Stimulated activated CD8-positive, alpha-beta memory T cell treated with anti-CD3 and anti-CD28 coated beads, Interleukin-15, amount 100 ng/mL, for 48 hours (primary cell): ENCODE measurements around the gene ZBED6.
"Not testable (repeated sequence)": the region's sequence is repeated elsewhere in the genome, so short reads cannot be mapped to it uniquely, and the experiment has no call there.

ENCODE experiments used
- DNase-seq, 2 donors: peaks; one replicate each; pipeline ENCODE4 v3.0.0-alpha.2; 2020; ENCODE audit warnings: low read depth in 2 of 2

The ZBED6 gene, protein sequence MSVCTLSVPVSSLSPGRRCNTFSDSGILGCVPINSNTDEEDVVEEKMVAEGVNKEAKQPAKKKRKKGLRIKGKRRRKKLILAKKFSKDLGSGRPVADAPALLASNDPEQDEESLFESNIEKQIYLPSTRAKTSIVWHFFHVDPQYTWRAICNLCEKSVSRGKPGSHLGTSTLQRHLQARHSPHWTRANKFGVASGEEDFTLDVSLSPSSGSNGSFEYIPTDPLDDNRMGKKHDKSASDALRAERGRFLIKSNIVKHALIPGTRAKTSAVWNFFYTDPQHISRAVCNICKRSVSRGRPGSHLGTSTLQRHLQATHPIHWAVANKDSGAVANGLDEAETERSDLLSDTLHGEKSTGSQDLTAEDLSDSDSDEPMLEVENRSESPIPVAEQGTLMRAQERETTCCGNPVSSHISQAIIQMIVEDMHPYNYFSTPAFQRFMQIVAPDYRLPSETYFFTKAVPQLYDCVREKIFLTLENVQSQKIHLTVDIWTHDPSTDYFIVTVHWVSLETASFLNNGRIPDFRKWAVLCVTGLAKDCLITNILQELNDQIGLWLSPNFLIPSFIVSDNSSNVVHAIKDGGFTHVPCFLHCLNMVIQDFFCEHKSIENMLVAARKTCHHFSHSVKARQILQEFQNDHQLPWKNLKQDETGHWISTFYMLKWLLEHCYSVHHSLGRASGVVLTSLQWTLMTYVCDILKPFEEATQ (N-terminal part only)

DNA sequence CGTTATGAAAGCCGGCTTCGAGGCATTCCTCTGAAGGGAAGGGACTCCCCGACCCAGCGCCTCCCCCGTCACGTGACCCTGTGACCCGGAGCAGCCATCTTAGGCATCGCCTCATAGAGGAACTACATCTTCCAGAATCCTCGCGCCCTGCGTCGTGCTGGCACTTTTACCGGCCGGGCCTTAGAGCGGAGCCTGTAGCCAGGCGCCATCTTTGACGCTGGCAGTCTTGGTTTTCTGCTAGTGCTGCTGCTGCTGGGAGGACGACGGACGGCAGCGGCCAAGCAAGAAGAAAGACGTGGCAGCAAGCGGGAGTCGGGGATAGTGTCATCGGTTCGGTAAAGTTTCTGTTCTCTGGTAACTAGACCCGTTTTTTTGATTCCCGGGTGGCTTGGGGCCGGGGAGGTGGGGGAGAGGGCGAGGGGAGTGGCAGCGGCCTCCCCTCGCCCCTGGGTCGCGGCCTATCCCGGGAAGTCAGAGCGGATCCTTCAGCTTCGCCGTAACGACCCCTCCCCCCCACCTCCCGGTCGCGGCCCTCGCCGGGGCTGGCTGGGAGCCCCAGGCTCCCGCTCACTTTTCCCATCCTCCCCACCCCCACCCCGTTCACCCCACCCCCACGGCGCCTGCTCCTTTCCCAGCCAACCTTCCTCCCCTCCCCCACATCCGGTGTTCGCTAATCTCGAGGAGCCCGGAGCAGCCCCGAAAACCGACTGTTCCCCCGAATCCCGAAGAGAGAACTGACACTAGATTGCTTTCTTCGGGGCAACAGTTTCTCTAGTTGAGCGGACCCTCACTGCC, at the start of gene ZBED6, which contains the start of gene ZC3H11A:
ZBED6 (plus strand) TSS at position 183 of the 795 bp plus-strand sequence. CDS start 1,900 bp downstream, outside the sequence.
ZC3H11A (plus strand) TSS at position 183 of the 795 bp plus-strand sequence. CDS start 21,448 bp downstream, outside the sequence.
- peak; percentile 97 for DNase-seq

DNA sequence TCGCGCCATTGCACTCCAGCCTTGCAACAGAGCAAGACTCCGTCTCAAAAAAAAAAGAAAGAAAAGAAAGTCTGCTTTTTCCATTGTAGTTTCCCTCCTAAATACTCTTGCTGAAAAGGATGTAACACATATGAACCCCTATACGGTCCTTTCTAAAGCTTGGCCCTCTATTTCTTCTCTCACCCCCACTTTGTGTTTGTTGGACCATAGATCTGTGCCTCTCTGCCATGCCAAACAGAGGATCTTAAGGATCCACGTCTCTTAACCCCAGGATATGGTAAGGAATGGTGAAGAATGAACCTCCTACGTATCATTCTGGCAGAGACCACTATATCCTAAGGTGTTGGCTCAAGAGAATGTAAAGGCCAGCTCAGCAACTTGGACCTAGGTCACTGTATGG, 49.1 kb upstream of the ZBED6 start:
- DNase-seq: no peak

DNA sequence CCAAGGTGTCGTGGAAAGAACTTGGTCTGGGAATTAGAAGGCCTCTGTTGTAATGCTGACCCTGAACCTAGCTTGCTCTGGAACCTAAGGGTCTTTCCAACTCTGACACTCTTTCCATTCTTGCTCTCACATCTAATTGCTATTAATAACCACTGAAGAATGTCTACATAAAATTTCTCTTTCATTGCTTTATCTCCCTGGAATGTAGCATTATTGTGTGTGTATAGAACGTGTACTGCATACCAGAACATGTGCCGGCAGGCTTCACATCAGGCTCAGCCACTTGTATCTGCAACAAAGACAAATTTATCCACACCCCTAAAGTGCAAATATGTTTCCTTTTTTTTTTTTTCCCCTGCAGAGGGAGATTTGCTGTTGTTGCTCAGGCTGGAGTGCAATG, 44.4 kb upstream of the ZBED6 start:
- DNase-seq: no peak

DNA sequence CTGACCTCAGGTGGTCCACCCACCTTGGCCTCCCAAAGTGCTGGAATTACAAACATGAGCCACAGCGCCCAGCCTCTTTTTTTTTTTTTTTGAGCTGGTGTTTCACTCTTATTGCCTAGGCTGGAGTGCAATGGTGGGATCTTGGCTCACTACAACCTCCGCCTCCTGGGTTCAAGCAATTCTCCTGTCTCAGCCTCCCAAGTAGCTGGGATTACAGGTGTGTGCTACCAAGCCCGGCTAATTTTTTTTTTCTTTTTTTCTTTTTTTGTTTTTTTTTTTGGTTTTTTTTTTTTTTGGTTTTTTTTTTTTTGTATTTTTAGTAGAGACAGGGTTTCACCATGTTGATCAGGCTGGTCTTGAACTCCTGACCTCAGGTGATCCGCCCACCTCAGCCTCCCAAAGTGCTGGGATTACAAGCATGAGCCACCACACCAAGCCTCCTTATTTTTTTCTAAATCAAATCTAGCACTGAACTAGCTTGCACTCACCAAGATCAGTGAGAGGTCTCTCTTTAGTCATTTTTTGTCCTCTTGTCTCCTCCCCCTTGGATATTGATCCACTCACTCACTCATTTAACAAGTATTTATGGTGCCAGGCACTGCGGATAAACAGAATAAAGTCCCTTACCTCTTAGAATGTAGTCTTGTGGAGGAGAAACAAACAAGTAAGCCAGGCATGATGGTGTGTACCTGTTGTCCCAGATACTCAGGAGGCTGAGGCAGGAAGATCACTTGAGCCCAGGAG, 43.6 kb upstream of the ZBED6 start:
- DNase-seq: not testable (repeated sequence)

DNA sequence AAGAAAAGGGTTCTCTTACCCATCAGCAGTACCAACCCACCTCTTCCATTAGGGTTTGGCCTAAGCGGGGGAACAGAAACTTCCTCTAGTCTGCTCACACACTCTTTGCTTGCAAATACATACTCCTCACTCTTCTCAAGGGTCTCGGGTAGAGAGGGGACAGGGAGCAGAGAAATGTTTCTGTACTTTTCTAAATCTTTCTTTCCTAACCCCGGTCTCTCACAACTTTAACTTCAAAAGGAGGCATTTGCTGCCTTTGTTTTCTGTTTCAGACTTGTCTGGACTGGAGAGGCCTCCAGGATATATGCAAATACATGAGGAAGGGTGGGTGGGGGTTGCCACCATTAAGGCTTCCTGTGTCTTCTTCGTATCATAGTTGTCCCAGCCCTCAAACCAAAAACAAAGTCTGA, 41.0 kb upstream of the ZBED6 start:
- DNase-seq: no peak

DNA sequence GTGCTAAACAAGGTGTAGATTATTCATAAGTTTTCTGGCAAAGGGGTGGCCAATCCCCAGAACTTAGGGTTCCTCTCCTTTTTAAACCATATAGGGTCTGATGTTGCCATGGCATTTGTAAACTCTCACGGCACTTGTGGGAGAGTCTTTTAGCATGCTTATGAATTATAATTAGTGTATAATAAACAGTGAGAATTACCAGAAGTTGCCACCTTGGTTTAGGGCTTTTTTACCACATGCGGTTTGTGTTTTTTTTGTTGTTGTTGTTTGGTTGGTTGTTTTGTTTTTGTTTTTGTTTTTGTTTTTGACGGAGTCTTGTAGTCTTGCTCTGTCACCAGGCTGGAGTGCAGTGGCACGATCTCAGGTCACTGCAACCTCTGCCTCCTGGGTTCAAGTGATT, 39.4 kb upstream of the ZBED6 start:
- no peak for DNase-seq

DNA sequence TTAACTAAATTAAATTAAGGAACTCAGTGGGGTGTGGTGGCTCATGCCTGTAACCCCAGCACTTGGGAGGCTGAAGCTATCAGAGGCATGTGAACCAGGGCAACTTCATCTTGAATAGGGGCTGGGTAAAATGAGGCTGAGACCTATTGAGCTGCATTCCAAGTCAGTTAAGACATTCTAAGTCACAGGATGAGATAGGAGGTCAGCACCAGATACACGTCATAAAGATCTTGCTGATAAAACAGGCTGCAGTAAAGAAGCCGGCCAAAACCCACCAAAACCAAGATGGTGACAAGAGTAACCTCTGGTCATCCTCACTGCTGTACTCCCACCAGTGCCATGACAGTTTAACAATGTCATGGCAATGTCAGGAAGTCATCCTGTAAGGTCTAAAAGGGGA, 36.7 kb upstream of the ZBED6 start:
- not testable (repeated sequence) for DNase-seq

DNA sequence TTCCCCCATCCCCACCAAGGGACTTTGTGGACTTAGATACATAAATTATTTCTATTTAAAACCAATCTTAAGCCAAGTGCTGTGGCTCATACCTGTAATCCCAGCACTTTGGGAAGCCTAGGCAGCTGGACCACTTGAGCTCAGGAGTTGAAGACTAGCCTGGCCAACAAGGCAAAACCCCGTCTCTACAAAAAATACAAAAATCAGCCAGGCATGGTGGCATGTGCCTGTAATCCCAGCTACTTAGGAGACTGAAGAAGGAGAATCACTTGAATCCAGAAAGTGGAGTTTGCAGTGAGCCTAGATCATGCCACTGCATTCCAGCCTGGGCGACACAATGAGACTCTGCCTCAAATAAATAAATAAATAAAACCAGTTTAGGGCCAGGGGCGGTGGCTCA, 34.9 kb upstream of the ZBED6 start:
- DNase-seq: no peak

DNA sequence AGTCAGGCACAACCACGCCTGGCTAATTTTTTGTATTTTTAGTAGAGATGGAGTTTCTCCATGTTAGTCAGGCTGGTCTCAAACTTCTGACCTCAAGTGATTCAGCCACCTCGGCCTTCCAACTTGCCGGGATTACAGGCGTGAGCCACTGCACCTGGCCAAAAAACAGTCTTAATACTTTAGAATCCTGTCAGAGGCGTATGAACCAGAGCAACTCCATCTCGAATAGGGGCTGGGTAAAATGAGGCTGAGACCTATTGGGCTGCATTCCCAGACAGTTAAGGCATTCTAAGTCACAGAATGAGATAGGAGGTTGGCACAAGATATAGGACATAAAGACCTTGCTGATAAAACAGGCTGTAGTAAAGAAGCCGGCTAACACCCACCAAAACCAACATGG, 33.5 kb upstream of the ZBED6 start:
- not testable (repeated sequence) for DNase-seq

DNA sequence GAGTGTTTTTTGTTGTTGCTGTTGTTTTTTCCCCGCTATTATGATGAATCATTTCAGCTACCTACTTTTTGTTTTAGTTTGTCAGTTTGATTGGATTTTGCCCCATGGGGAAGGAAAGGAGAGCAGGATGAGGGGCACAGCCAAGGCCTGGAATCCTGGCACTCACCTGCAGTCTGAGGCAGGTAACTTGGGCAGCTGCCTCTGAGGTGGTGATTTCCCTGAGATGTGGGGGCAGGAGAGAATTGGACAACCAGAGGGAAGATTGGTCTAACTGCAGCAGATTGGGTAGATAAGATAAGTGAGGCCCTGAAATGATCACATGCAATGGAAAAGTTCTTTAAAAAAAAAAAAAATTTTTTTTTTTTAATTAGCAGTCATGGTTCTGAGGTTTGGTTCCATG, 31.9 kb upstream of the ZBED6 start:
- DNase-seq: no peak

DNA sequence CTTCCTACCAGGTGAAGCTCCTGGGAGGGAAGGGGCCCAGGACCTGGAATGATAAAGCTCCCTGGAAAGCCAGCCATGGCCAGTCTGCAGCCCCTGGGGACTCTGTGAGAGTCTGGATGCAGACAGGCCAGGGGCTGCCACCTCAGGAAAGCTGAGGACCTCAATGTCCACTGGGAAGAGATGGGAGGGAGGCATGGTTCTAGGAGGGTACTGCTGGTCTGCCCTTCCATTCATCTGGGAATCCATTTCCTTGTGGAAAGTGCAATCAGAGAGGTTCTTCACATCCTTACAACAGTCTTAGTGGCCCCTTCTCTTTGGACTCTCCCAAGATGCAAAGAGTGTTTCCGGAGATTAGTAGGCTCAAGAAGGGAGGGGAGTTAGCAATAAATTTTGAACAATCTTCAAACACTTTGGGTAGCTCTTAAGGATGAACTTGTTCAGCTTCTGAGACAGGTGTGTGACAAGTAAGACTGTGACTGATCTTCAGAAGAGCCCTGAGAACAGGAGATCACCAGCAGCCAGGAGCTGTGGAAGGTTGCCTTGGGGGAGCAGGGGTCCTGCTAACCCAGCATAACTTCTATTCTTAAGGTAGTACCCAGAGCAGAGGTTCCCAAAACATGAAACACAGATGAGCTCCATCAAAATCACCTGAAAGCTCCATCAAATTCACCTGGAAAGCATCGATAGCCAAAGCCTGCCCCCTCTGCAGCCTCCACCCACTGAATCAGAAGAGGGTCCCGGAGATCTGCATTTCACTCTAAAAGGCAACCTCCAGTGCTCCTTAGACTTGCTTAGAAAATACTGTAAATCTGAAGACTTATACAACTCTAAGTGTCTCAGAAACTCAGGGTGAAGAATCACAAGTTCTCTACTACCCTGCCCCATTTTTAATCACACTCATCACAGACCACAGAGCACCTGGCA, 31.1 kb upstream of the ZBED6 start:
- no peak for DNase-seq

DNA sequence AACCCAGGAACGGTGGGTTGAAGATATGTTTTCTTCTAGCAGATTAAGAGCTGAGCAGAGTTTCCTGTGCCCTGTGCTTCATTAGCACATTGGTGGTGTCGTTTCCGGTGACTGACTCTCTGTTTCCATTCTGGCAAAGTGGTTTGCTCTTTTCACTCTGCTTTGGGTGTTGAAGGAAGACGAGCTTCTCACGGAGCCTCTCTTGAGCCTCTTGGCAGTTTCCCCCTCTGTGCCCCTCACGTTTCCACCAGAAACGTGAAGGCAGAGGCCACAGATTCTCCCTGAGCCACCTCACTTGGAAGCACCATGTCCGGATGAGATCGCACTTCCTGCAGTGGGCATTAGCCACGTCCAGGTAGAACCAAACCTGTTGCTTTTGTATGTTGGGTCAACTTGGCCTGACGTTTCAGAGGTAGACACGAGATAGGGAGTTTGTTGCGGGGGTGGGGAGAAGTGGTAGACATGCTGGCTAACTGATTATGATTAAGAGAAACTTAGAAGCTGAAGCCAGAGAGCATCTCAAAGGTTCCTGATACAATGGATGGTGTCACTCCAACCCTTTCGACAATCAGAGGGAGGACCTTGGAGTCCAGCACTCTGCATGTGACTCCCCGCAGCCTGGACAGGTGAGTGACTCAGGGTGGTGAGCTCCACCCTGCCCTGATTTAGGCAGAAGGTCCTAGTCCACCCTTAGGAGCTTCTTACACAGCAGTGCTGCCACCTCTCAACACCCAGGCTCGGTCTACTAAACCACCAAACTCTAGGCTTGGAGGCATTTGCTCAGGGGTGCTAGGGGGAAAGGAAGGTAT, 30.2 kb upstream of the ZBED6 start, which contains the start of gene LAX1:
LAX1 (plus strand) TSS at position 155 of the 809 bp plus-strand sequence; CDS start at position 538, 383 bp downstream.
- DNase-seq: peak; percentile 66 to 71

DNA sequence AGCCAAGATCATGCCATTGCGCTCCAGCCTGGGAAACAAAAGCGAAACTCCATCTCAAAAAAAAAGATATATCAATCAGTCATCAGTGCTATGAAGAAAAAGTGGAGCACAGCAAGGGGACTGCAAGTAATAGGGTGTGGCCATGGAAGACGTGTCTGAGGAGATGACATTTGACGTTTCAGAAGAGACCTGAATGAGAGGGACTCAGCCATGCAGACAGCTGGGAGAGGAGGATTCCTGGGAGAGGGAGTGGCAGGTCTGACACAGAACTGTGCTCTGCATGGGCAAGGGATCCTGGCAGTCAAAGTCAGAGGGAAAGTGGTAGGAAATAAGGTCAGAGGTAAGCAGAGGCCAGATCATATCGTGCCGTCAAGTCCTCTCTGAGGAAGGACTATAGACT, 27.2 kb upstream of the ZBED6 start:
- no peak for DNase-seq

DNA sequence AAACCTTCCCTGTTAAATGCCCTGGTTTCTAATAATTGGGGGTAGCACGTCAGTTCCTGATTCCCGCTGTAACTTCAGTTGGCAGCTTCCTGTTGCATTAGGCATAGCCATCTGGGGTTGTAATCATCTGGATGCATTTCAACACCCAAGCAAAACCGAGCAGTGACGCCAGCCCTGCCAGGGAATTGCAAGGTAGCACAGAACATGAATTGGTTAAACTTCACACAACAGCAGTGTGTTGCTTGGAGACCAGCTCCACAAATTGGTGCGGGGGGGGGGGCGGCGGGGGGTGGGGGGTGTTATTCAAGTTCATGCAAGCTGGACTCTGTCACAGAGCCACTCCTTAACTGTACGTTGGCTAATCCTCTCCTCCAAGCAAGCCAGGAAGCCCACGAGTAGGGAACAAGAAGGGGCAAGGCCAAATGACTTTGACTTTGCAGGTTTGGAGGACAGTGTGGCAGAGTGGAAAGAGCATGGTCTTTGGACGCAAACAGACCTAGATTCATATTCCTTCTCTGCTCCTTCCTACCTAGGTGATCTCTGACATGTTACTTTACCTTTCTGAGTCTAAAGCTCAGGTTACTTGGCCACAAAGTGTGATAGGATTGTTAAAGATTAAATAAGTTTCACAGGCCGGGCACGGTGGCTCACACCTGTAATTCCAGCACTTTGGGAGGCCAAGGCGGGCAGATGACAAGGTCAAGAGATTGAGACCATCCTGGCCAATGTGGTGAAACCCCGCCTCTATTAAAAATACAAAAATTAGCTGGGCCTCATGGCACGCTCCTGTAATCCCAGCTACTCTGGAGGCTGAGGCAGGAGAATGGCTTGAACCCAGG, 25.7 kb upstream of the ZBED6 start:
- no peak for DNase-seq

DNA sequence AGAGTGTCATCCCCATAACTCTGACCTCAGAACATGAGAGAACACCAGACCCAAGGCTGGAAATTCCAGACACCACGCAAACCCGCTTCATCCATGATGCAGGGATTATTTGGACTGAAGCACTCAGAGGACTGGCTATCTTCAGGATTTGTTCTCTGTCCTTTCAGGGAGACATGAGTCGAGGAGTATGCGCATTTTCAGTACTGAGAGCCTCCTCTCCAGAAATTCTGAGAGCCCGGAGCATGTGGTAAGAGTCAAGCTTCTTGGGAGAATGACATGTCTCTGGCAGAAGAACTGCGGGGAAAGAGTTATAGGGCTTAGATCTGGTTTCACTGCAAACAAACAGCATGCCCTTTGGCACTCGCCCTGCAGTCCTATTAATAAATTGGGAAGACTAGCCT, 23.5 kb upstream of the ZBED6 start:
- no peak for DNase-seq

DNA sequence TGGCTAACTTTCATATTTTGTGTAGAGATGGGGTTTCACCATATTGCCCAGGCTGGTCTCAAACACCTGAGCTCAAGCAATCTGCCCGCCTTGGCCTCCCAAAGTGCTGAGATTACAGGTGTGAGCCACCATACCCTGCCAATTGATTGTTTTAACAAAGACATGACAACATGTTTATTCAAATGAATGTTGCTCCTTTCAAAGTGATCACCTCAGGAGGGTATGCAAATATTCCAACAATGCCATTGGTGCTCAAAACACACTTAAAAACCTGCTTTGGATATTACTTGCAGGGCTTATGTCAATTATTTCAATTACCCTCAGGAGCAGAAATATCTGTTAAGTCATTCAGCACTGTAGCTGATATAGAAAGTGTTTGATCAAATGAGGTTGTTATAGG, 22.6 kb upstream of the ZBED6 start:
- DNase-seq: no peak

DNA sequence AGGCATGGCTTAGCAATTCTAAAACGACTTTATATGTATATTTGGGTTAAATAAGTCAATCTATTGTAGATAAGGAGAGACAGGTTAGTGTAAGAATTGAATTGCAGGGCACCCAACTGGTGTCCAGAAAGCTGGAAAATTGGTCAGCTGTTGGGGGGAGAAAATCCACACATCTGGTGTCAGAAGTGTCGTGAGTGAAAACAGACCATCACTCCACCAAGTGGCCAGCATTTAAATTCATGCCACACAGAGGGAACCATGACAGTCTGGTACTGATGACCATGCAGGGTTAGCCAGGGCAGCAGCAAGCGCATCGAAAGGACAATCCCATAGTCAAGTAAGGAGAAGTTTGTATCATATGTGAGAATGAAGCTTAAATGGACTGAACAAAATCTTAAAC, 18.8 kb upstream of the ZBED6 start:
- DNase-seq: no peak

DNA sequence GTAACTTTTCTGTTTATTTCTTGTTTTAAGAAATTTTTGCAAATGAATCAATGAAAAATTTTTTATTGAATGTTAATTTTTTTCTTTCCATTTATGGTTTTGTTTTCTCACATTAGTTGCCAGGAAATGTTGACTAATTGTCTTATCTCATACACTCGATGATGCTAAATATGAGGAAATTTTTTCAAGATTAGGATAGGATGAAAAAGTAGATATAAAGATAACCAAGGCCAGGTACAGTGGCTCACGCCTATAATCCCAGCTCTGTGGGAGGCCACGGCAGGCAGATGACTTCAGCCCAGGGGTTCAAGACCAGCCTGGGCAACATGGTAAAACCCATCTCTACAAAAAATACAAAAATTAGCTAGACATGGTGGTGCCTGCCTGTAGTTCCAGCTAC, 17.8 kb upstream of the ZBED6 start:
- DNase-seq: no peak

DNA sequence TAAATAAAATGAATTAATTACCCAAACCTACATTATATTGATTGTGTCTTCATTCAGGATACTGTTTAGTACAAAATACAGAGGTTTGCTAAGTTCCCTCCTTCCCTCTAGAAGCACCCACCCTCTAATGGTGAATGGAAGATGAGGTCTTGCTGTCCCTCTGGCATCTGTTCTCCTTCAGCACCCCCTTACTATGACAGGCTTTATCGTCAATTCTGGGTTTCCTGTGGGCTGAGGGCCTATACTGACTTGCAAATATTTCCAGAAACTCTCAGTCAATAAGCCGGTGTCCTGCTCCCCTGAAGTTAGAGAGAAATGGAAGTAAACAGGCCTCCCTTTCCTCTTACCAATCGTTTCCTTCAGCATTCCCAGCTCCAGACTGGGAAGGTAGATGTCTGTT, 17.3 kb upstream of the ZBED6 start:
- DNase-seq: no peak
